Keratinocyte (primary cell): ENCODE data around the gene CDCA5. TPM values are rescaled to one million over a fixed set of nuclear protein-coding genes. Genes with fewer than 3 reads are reported as not detected.

Source experiments
- DNase-seq: peaks from one replicate; pipeline ENCODE4 v3.0.0-alpha.2; 2011; ENCODE audit warnings: low read depth, missing footprints, low spot score
- FAIRE-seq: peaks from 2 replicates; lab custom pipeline; 2011; peaks lifted over from hg19 to GRCh38; lab: Jason Lieb, UNC
- H2AFZ ChIP-seq: 2 replicates; pipeline ENCODE4 v1.6.0; 2012; ENCODE audit warnings: low read length, control low read depth, inconsistent platforms; ENCODE audit not compliant: control insufficient read depth
- H3K27ac ChIP-seq: 2 replicates; pipeline ENCODE4 v1.5.1; 2011; ENCODE audit warnings: low read length; ENCODE audit not compliant: control insufficient read depth, insufficient read depth
- H3K27me3 ChIP-seq: 3 replicates; pipeline ENCODE4 v1.6.0; 2011; ENCODE audit warnings: low read length; ENCODE audit not compliant: control insufficient read depth, insufficient read depth; ENCODE audit errors: extremely low read depth
- H3K36me3 ChIP-seq, 2 experiments: 2 replicates in 1 of 2; 3 replicates in 1 of 2; pipeline ENCODE4 v1.5.1; 2011; ENCODE audit warnings: low read length in 2 of 2, mild to moderate bottlenecking in 1 of 2; ENCODE audit not compliant: control insufficient read depth in 2 of 2, insufficient read depth in 2 of 2; ENCODE audit errors: extremely low read depth in 1 of 2
- H3K4me1 ChIP-seq: 3 replicates; pipeline ENCODE4 v1.5.1; 2011; ENCODE audit warnings: low read length; ENCODE audit not compliant: control insufficient read depth, insufficient read depth; ENCODE audit errors: extremely low read depth
- H3K4me2 ChIP-seq: 3 replicates; pipeline ENCODE4 v1.6.0; 2011; ENCODE audit warnings: low read depth, low read length; ENCODE audit not compliant: control insufficient read depth, insufficient read depth; ENCODE audit errors: extremely low read depth
- H3K4me3 ChIP-seq, 3 experiments: fragments of 200-600 bp in 1 of 3; sonication (generic) in 1 of 3; 2 replicates in 2 of 3; 3 replicates in 1 of 3; pipeline ENCODE4 v1.5.1; 2011 to 2016; ENCODE audit warnings: low read length in 3 of 3, mild to moderate bottlenecking in 3 of 3, control low read depth in 2 of 3, inconsistent platforms in 1 of 3, low read depth in 1 of 3, mixed read lengths in 1 of 3, mixed run types in 1 of 3, moderate library complexity in 1 of 3; ENCODE audit not compliant: control insufficient read depth in 2 of 3, insufficient read depth in 2 of 3; ENCODE audit errors: extremely low read depth in 1 of 3
- H3K79me2 ChIP-seq: 2 replicates; pipeline ENCODE4 v1.6.0; 2012; ENCODE audit warnings: low read length; ENCODE audit not compliant: control insufficient read depth, insufficient read depth
- H3K9ac ChIP-seq: 3 replicates; pipeline ENCODE4 v1.6.0; 2011; ENCODE audit warnings: low read length; ENCODE audit not compliant: control insufficient read depth, insufficient read depth; ENCODE audit errors: extremely low read depth
- H3K9me1 ChIP-seq: 3 replicates; pipeline ENCODE4 v1.6.0; 2011; ENCODE audit warnings: low read length; ENCODE audit not compliant: control insufficient read depth, insufficient read depth; ENCODE audit errors: extremely low read depth
- H3K9me3 ChIP-seq: 2 replicates; pipeline ENCODE4 v1.5.1; 2012; ENCODE audit warnings: low read depth, low read length; ENCODE audit not compliant: control insufficient read depth
- H4K20me1 ChIP-seq: 3 replicates; pipeline ENCODE4 v1.6.0; 2011; ENCODE audit warnings: low read length; ENCODE audit not compliant: control insufficient read depth, insufficient read depth; ENCODE audit errors: extremely low read depth
- EZH2 ChIP-seq: IDR thresholded peaks from one replicate; pipeline ENCODE4 v1.6.1; 2012; ENCODE audit warnings: inconsistent platforms, mild to moderate bottlenecking, low read length, moderate library complexity
- dilution Hi-C: fragments of 300-500 bp; cut with MboI; formaldehyde crosslinking; loops from one replicate; pipeline ENCODE4 v1.7.0; 2020; ENCODE audit warnings: low sequenced_read_pairs; ENCODE audit not compliant: extremely low pct_ligation_motif_present
- polyA plus RNA-seq, 5 experiments: library from polyadenylated mRNA; depleted of rRNA in 3 of 5; stranded (reverse) in 3 of 5; stranded (forward) in 1 of 5; unstranded in 1 of 5; fragments of >200 nt; gene quantifications; 1 replicate in 1 of 5; 2 replicates in 3 of 5; 3 replicates in 1 of 5; pipeline versions ENCODE4 v1.2.1 to v1.2.3, GENCODE V29; 2011 to 2012; ENCODE audit warnings: missing spikeins in 2 of 5, low read depth in 1 of 5, low replicate concordance in 1 of 5
- TF ChIP-seq, protein P1 (sequence below), 3 experiments: IDR thresholded peaks in 1 of 3; conservative IDR thresholded peaks in 1 of 3; optimal IDR thresholded peaks in 1 of 3; 2 replicates in 2 of 3; 3 replicates in 1 of 3; pipeline versions ENCODE3 to v1.5.1; 2011; ENCODE audit warnings: low read length in 3 of 3, mild to moderate bottlenecking in 3 of 3, moderate library complexity in 2 of 3, control low read depth in 1 of 3, inconsistent platforms in 1 of 3; ENCODE audit not compliant: insufficient read depth in 2 of 3; ENCODE audit errors: extremely low read depth in 1 of 3

Gene CDCA5
- polyA plus RNA-seq, 1 donor (not counting 4 experiments of a cell fraction or from before 2014, with no cell fraction given): 8.0 TPM

GRCh38 chr11:65035579-65035978 is 48.3 kb downstream of the CDCA5 start:
- DNase-seq: no peak
- no peak overlapping the region for H3K4me3 ChIP-seq
- H2AFZ ChIP-seq: no peak overlapping the region
- TF ChIP-seq, protein P1, sequence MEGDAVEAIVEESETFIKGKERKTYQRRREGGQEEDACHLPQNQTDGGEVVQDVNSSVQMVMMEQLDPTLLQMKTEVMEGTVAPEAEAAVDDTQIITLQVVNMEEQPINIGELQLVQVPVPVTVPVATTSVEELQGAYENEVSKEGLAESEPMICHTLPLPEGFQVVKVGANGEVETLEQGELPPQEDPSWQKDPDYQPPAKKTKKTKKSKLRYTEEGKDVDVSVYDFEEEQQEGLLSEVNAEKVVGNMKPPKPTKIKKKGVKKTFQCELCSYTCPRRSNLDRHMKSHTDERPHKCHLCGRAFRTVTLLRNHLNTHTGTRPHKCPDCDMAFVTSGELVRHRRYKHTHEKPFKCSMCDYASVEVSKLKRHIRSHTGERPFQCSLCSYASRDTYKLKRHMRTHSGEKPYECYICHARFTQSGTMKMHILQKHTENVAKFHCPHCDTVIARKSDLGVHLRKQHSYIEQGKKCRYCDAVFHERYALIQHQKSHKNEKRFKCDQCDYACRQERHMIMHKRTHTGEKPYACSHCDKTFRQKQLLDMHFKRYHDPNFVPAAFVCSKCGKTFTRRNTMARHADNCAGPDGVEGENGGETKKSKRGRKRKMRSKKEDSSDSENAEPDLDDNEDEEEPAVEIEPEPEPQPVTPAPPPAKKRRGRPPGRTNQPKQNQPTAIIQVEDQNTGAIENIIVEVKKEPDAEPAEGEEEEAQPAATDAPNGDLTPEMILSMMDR (optimal IDR thresholded peaks at IDR 0.05 in 1 of 3, IDR thresholded peaks at IDR 0.05 in 1 of 3, conservative IDR thresholded peaks at IDR 0.05 in 1 of 3; ENCODE audit: extremely low read depth in 1 of 3, insufficient read depth in 2 of 3, low read length in 3 of 3): no peak
- no peak for TF ChIP-seq EZH2
- no peaks in the 10 kb centered on the region for H3K9me1 ChIP-seq
- no peak overlapping the region for H3K9ac ChIP-seq
- no peak for FAIRE-seq
- no peak overlapping the region for H3K4me2 ChIP-seq
- no peak overlapping the region for H3K27ac ChIP-seq
- H3K79me2 ChIP-seq: no peaks in the 10 kb centered on the region
- dilution Hi-C loops: no loop called here
- H3K27me3 ChIP-seq: no peaks in the 10 kb centered on the region
- peaks cover 4 to 17% of the 10 kb centered on the region in 2 experiments for H3K36me3 ChIP-seq
- H4K20me1 ChIP-seq: no peaks in the 10 kb centered on the region
- H3K9me3 ChIP-seq: no peaks in the 10 kb centered on the region
- peaks cover 3% of the 10 kb centered on the region for H3K4me1 ChIP-seq

DNA sequence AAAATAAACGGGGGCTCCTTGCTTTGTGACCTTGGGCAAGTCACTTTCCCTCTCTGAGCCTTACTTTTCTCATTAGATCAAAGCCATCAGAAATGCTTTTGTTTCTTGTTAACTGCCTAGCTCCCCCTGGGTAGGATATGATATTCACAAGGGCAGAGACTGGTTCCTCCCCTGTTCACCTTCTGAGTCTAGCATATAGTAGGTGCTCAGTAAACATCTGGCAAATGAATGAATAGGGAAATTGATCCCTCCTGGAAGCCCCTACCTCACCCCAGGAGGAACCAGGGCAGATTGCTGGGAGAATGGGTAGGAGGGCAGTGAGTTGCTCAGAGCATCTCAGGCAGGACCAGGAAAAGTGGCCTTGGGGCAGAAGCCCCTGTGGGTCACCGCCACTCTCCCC is 49.4 kb downstream of the CDCA5 start:
- Histone ChIP-seq H3K4me3 (no peak overlapping the region), H3K9me3 (no peaks in the 10 kb centered on the region), H3K9me1 (no peaks in the 10 kb centered on the region), H3K36me3 (peaks cover 4 to 17% of the 10 kb centered on the region in 2 experiments), H2AFZ (no peak overlapping the region), H3K4me2 (no peak overlapping the region), H3K9ac (no peak overlapping the region), H3K27me3 (no peaks in the 10 kb centered on the region), H3K4me1 (no peaks in the 10 kb centered on the region), H3K27ac (no peak overlapping the region), H4K20me1 (no peaks in the 10 kb centered on the region), H3K79me2 (no peaks in the 10 kb centered on the region)
- TF ChIP-seq, protein P1 (optimal IDR thresholded peaks at IDR 0.05 in 1 of 3, IDR thresholded peaks at IDR 0.05 in 1 of 3, conservative IDR thresholded peaks at IDR 0.05 in 1 of 3; ENCODE audit: extremely low read depth in 1 of 3, insufficient read depth in 2 of 3, low read length in 3 of 3): no peak
- TF ChIP-seq EZH2: no peak
- dilution Hi-C loops: no loop called here
- FAIRE-seq (no peak), DNase-seq (no peak)
